Endodermal cell (in vitro differentiated cells): Measurements from ENCODE around the gene SEC24D. TPM values are rescaled to one million over a fixed set of nuclear protein-coding genes. Genes with fewer than 3 reads are reported as not detected.

Experiments used
- DNase-seq: peaks from one replicate; pipeline ENCODE4 v3.0.0-alpha.2; 2017
- H3K27ac ChIP-seq: 2 replicates; pipeline ENCODE4 v1.5.1; 2013; ENCODE audit warnings: mild to moderate bottlenecking, low read depth, low read length, moderate library complexity
- H3K27me3 ChIP-seq: 2 replicates; pipeline ENCODE4 v1.6.1; 2013; ENCODE audit warnings: mild to moderate bottlenecking, low read length, moderate library complexity; ENCODE audit not compliant: insufficient read depth, control insufficient read depth, poor library complexity, severe bottlenecking
- H3K36me3 ChIP-seq: 2 replicates; pipeline ENCODE4 v1.7.0; 2013; ENCODE audit warnings: mild to moderate bottlenecking, low read length, moderate library complexity; ENCODE audit not compliant: control insufficient read depth, insufficient read depth
- H3K4me1 ChIP-seq: one replicate; pipeline ENCODE4 v1.7.0; 2013; ENCODE audit warnings: low read length; ENCODE audit not compliant: control insufficient read depth, insufficient read depth
- H3K4me3 ChIP-seq: 2 replicates; pipeline ENCODE4 v1.5.1; 2013; ENCODE audit warnings: mild to moderate bottlenecking, low read length, moderate library complexity
- H3K9ac ChIP-seq: 2 replicates; pipeline ENCODE4 v1.6.1; 2013; ENCODE audit warnings: mild to moderate bottlenecking, low read length, moderate library complexity; ENCODE audit not compliant: poor library complexity, severe bottlenecking; ENCODE audit errors: extremely low read depth
- H3K9me3 ChIP-seq: 2 replicates; pipeline ENCODE4 v1.6.1; 2013; ENCODE audit warnings: mild to moderate bottlenecking, low read length, moderate library complexity; ENCODE audit not compliant: control insufficient read depth
- H3K27ac Mint-ChIP-seq: 2 replicates; pipeline ENCODE4 v1.8.0; 2020; ENCODE audit warnings: mixed read lengths
- H3K27me3 Mint-ChIP-seq: 2 replicates; pipeline ENCODE4 v1.8.0; 2021; ENCODE audit warnings: mild to moderate bottlenecking, mixed read lengths; ENCODE audit not compliant: insufficient read depth
- H3K36me3 Mint-ChIP-seq: 2 replicates; pipeline ENCODE4 v1.8.0; 2020; ENCODE audit warnings: low read depth, mixed read lengths
- H3K4me1 Mint-ChIP-seq: 2 replicates; pipeline ENCODE4 v1.8.0; 2020; ENCODE audit warnings: mixed read lengths
- H3K4me3 Mint-ChIP-seq: 2 replicates; pipeline ENCODE4 v1.8.0; 2020; ENCODE audit warnings: mild to moderate bottlenecking, moderate library complexity, mixed read lengths
- H3K9me3 Mint-ChIP-seq: 2 replicates; pipeline ENCODE4 v1.8.0; 2020; ENCODE audit warnings: mild to moderate bottlenecking, mixed read lengths
- CTCF ChIP-seq: fragments of 200-600 bp; sonication (generic); conservative IDR thresholded peaks from 2 replicates; pipeline ENCODE4 v1.5.0; 2021; ENCODE audit warnings: antibody characterized with exemption, mild to moderate bottlenecking
- WGBS, 2 experiments: methylation state at CpG; one replicate each; pipeline versions ENCODE4 v1.1.5 to v1.1.7; 2013; ENCODE audit warnings: missing lambda C conversion rate in 2 of 2, mixed read lengths in 1 of 2; ENCODE audit not compliant: insufficient coverage in 1 of 2, insufficient read length in 1 of 2; 5-methylcytosine and 5-hydroxymethylcytosine counted together
- total RNA-seq, 2 donors: library from RNA; stranded (reverse); fragmentation: NEBNext Ultra II Directional in 1 of 2; extraction: Animal tissue kit (Norgen Biotek cat#: 25700) in 1 of 2; gene quantifications; 2 replicates in 1 of 2; 3 replicates in 1 of 2; pipeline ENCODE4 v1.2.1, GENCODE V29; 2021

SEC24D gene
- total RNA-seq, 2 donors from 2014 or later: 40.4 to 42.8 TPM

- Mint-ChIP-seq H3K9me3 (no peaks in the 10 kb centered on the region), H3K4me1 (no peaks in the 10 kb centered on the region), H3K36me3 (no peaks in the 10 kb centered on the region), H3K4me3 (no peak overlapping the region), H3K27ac (no peak overlapping the region), H3K27me3 (no peaks in the 10 kb centered on the region)
- no peak overlapping the region for H3K4me3 ChIP-seq
- H3K27ac ChIP-seq: no peak overlapping the region
- no peaks in the 10 kb centered on the region for H3K36me3 ChIP-seq
- WGBS, 2 experiments: 79% methylated on average over 2 of the region's 2 CpGs; no CpG with 5 or more reads in 1 of the 2 experiments
- H3K4me1 ChIP-seq: no peaks in the 10 kb centered on the region
- no peak overlapping the region for H3K9ac ChIP-seq
- DNase-seq: no peak
- H3K9me3 ChIP-seq: no peaks in the 10 kb centered on the region
- TF ChIP-seq CTCF: peak; percentile 25
- H3K27me3 ChIP-seq: no peaks in the 10 kb centered on the region
Measured at GRCh38 chr4:118676128-118676527, 159.8 kb downstream of the SEC24D start.

Other genes starting within 250 kb of the SEC24D start
- 10 to 100 TPM; 54.1 to 59.3 TPM for gene METTL14, start 150.7 kb downstream of the SEC24D start, total RNA-seq
- under 1 TPM; 0.09 to 0.37 TPM for gene SYNPO2, start 52.7 kb upstream of the SEC24D start, total RNA-seq